Stimulated activated CD4-positive, alpha-beta T cell treated with anti-CD3 and anti-CD28 coated beads, TNF-alpha, amount 100 ng/mL, for 24 hours (primary cell): Measurements from ENCODE around the gene VDAC1.
"Not testable (repeated sequence)": the region's sequence is repeated elsewhere in the genome, so short reads cannot be mapped to it uniquely, and the experiment has no call there.

Experiments used
- DNase-seq, 3 experiments: peaks; one replicate each; pipeline ENCODE4 v3.0.0-alpha.2; 2020; ENCODE audit warnings: low read depth in 3 of 3

The VDAC1 gene, protein sequence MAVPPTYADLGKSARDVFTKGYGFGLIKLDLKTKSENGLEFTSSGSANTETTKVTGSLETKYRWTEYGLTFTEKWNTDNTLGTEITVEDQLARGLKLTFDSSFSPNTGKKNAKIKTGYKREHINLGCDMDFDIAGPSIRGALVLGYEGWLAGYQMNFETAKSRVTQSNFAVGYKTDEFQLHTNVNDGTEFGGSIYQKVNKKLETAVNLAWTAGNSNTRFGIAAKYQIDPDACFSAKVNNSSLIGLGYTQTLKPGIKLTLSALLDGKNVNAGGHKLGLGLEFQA

GRCh38 chr5:134004626-134005416 is at the start of gene VDAC1:
TSS of gene VDAC1 (minus strand) at chr5:134004975. CDS start at chr5:133993012, 11,963 bp downstream.
- peak; percentile 60 to 79 (median 62) for DNase-seq

- no peak for DNase-seq
Measured at GRCh38 chr5:134053840-134054338, 49.1 kb upstream of the VDAC1 start.

DNA sequence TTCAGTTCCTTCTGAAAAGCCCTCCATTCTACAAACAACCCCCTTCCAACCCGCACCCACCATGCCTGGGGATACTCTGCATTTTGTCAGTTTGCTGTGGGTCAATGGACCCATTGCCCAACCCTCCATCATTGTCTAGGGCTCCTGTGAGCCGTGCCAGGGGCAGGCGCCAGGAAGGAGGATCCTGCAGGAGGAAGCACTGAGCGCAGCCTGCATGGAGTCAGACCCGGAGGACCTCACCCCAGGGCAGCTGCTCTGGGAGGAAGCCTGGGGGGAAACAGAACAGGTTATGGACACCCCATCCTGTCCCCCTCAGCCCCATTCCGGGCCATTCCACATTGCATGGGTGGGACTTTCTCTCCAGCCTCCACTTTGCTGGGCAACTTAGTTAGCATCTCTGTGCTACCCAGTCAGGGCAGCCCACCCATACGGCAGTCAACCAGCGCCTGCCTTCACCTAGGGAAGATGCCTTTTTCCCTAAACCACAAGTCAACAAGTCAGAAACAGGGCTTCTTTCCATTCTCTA is 48.6 kb upstream of the VDAC1 start:
- DNase-seq: no peak

GRCh38 chr5:134051305-134051704 is 46.5 kb upstream of the VDAC1 start:
- DNase-seq: no peak

- no peak for DNase-seq
Measured at GRCh38 chr5:134048864-134049263, 44.1 kb upstream of the VDAC1 start.

DNA sequence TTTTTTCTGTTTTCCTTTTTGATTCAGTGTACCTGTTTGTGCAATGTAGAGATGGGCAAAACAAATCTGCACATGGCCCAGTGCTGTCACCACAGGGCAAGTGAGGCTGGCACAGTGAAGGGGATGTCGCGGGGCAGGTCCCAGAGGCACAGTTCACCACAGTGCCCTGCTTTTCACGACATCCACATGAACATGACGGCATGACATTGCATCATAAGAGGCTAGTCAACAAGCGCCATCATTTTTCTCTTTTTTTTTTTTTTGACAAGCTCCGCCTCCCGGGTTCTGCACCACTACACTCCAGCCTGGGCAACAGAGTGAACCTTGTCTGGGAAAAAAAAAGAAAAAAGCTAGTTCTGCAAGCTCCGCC is 42.9 kb upstream of the VDAC1 start:
- DNase-seq: no peak

- no peak for DNase-seq
Measured at GRCh38 chr5:134046801-134047686, 42.3 kb upstream of the VDAC1 start.

DNA sequence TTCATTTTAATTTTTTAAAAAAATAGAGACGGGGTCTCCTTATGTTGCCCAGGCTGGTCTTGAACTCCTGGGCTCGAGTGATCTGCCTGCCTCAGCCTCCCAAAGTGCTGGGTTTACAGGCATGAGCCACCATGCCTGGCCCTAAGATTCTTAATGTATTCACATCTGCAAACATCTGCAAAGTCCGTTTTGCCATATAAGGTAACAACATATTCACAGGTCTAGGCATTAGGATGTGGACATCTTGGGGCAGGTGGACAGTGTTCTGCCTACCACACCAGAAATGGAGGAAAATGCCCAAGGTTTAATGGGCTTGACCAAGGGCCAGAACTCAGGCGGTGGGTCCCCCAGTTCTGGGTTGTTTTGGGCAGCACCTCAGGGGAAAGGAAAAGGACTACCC is 41.6 kb upstream of the VDAC1 start:
- DNase-seq: no peak

DNA sequence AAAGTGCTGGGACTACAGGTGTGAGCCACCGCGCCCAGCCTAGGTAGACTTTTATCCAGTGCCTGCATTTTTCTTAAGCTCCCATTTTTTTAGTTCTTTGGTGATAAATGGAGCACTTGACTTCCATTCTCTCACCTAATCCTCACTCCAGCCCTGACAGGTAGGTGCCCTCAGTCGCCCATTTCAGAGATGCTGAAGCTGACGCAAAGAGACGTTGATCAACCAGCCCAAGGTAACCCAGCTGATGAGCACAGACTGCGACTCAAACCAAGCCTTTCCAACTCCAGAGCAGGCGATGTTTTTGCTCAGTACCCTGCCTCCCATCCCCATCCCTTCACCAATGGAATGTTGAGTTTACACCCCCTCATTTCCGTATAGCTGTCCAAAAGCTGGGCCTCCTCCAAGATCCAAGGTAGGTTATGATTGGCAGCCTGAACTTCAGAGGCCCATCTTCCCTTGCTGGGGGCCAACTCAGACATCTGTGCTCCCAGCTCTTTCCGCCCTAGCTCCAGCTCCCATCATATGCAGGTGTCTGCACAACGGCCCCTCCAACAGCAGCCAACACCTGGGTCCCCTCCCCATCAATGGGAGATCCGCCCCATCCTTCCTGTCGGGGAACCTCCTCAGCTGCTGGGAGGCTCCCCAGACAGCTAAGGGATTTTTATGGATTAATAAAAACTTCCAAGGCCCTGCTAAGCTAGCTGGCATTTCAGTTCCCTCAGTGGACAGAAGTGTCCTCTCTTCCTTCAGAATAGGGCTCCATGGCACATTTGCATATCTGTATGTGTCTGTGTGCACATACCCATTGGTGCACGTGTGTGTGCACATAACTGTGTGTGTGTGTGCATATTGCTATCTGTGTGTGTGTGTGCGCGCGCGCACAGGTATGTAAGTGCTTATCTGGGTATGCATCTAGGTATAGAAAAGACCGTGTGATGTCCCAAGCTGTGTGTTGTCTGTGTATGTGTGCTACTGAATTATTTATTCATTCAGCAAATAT is 39.3 kb upstream of the VDAC1 start:
- DNase-seq: no peak

DNA sequence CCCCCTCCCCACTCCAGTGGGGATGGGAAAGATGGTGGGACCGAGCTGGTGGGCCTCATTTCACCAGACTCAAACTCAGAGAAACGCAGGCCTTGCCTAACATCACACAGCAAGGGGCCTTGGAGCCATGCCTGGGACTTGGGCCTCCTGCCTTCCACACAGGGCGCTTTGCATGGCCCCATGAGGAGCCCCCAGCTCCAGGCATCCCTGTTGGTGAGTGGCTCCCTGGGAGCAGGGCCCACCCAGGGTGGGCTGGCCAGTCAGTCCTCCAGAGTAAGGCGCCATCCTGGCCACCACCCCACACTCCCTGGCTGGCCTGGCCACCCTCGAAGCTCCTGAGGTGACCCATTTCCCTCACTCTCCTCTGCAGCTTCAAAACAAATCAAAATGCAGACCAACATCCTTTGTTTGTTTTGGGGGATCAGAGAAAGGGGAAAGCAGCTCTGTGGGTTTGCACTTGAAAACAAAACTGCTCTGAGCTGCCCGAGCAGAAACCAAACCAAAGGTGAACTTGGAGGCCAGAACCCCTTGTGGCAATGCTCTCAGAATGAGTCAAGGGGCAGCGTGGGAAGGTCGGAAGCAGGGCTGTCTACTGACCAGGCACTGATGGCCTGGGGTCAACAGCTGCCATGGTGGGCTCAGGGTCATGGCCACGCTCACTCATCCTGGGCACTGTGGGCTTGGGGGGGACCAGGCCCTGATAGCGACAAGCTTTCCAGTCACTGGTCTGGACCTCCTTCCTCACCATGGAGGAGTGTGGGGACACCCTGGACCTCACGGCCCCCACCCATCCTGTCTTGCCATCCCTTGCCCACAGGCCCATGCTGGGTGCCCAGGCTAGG is 37.0 kb upstream of the VDAC1 start:
- no peak for DNase-seq

GRCh38 chr5:134038138-134038537 is 33.4 kb upstream of the VDAC1 start:
- DNase-seq: no peak

GRCh38 chr5:134037160-134037559 is 32.4 kb upstream of the VDAC1 start:
- DNase-seq: no peak

GRCh38 chr5:134034326-134034725 is 29.6 kb upstream of the VDAC1 start:
- no peak for DNase-seq

GRCh38 chr5:134030303-134030964 is 25.7 kb upstream of the VDAC1 start:
- DNase-seq: not testable (repeated sequence)

GRCh38 chr5:134029156-134029555 is 24.4 kb upstream of the VDAC1 start:
- no peak for DNase-seq

DNA sequence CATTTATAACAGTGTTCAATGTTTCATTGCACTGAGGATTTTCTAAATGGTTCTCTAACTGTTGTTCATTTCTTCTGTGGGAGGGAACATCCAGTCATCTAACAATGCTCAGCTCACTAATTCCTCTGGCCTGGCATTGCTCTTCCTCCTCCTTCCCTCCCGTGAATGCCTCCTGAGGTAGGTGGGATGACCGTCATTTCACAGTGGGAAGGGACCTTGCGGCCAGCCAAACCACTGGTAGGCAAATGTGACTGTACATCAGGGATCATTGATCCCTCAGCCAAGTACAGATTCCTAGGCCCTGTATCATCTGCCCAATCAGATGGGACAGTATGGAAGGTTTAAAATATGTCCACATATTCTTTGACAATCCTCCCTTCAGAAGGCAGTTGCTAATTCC is 23.7 kb upstream of the VDAC1 start:
- no peak for DNase-seq

GRCh38 chr5:134027288-134027615 is 22.5 kb upstream of the VDAC1 start:
- no peak for DNase-seq

DNA sequence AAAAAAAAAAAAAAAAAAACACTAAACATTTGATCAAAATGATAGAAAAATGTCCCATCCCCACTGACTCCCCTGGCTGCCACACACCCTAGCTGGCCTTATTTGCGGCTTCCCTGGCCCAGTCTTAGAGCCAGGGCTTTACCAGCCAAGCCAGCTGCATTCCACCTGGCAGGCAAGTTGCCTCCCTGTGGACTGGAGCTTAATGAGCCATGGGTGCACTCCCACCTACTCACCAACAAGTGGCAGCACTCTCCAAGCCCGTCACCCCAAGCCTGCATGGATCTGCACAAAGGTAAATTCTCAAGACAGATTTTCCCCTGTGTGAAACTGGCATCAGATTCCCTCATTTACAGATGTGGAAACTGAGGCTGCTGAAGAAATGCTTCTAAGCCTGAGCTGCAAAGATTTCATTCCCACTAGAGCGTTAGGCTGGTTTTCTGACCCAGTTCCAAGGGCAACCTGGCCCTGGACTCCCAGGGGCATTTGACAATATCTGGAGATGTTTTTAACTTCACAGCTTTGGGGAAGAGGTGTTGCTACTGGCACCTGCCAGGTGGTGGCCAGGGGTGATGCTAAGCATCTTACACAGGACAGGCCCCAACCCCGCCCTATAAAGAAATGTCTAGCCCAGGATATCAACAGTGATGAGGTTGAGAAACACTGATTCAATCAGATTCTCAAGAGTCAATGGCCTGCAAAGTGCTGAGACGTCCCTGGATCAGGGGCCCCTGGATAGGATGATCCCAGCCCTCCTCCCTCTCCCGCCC is 21.9 kb upstream of the VDAC1 start:
- peak in 2 of 3 experiments; percentile 22 to 54 for DNase-seq
